GM18909 (cell line): Measurements from ENCODE around the gene SLC36A4.
"Not testable (repeated sequence)": the region's sequence is repeated elsewhere in the genome, so short reads cannot be mapped to it uniquely, and the experiment has no call there.

Experiments
- ATAC-seq: cut with Tn5 transposase; IDR thresholded peaks from one replicate; pipeline ENCODE4 v1.9.1; 2021; ENCODE audit warnings: mild to moderate bottlenecking; ENCODE audit not compliant: unreplicated experiment, poor library complexity

SLC36A4 gene

DNA sequence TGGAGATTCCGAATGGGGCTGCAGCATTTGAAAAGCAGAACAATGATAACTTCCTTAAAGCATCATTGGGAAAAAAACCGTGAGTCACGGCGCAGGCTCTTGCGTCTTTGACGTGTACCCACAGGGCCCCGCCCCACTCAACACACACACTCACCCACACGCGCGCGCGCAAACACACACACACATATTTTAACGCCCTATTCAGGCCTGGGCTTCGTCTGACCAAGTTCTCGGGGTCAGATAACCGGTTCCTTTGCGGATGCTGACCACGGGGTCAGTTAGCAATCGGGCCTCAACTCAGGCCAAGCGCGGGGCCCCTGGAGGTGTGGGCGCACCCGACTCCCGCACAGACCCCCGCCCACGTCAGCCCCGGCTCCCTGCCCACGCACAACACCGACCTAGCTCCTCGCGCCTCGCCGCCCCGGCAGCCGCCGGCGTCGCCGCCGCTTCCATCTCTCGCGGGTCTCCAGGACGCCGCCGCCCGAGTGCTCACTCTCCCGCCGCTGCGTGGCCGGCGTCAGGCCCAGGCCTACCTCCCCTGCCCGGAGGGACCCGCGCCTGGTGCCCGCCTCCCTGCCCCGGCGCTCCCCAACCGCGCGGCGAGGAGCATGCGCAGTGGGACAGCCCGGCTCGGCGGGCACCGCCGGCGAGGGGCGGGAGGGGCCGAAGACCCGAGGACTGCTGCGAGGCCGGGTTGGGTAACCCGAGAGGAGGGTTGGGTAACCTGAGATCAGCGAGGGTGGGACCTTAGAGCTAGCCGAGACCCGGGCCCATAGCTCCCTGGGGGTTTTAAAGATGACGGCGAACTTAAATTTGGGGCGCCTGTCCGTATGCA lies at the start of gene SLC36A4:
Gene SLC36A4, minus strand, starts transcription at position 612 of the 835 bp plus-strand sequence. Its CDS starts 159 bp downstream, at position 453.
- ATAC-seq = peak; percentile 91

DNA sequence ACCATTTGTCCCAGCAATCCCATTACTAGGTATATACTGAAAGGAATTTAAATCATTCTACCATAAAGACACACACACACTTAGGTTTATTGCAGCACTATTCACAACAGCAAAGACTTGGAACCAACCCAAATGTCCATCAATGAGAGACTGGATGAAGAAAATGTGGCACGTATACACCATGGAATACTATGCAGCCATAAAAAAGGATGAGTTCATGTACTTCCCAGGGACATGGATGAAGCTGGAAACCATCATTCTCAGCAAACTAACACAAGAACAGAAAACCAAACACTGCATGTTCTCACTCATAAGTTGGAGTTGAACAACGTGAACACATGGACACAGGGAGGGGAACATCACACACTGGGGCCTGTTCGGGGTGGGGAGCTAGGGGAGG lies 49.0 kb upstream of the SLC36A4 start:
- ATAC-seq = not testable (repeated sequence)

DNA sequence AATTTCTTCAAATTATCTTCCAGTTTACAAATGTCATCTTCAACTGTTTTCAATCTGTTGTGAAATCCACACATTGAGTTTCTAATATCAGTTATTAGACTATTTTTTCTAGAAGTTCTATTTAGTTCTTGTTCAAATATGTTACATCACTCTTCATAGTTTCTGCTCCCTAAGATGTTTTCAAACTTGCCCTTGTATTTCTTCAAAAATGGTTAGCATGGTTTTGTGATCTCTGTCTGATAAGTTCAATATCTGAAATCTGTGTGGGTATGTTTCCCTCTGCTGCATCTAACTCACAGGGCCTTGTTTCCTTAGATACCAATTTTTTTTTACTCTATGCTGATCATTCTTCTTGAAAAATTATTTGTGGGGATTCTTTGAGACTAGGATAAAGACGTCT lies 46.2 kb upstream of the SLC36A4 start:
- no peak for ATAC-seq

DNA sequence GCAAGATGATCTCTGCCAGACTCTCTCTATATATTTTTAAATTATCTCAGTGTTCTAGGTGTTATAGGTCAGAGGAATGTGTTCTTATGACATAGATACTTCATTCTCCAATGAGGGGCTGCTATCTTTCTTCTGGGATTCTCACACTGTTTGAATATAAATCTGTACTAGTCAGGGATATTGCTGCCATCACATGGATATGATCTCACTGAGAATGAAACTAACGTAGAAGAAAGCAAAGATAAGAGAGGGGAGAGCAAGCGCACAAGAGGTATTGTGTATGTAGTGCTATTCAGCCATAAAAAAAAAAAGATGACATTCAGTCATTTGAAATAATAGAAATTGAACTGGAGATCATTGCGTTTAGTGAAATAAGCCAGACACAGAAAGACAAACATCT lies 42.2 kb upstream of the SLC36A4 start:
- ATAC-seq = no peak

DNA sequence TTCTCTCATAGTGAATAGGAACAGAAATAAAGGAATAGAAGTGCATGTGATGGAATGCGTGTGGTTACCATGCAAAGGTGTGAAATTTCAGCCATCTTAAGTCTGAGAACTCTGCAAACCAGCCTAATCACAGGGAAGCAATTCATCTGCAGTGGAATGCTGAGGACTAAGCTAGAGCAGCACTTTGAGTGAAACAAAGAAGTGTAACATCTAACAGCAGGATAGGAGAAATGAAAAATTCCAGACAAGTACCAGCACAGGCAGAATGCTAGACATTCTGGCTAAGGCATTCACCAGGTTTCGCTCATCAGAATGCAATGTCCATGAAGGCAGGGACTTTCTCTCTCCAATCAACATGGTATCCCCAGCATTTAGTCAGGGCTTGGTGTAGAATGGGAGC lies 41.2 kb upstream of the SLC36A4 start:
- ATAC-seq = no peak

DNA sequence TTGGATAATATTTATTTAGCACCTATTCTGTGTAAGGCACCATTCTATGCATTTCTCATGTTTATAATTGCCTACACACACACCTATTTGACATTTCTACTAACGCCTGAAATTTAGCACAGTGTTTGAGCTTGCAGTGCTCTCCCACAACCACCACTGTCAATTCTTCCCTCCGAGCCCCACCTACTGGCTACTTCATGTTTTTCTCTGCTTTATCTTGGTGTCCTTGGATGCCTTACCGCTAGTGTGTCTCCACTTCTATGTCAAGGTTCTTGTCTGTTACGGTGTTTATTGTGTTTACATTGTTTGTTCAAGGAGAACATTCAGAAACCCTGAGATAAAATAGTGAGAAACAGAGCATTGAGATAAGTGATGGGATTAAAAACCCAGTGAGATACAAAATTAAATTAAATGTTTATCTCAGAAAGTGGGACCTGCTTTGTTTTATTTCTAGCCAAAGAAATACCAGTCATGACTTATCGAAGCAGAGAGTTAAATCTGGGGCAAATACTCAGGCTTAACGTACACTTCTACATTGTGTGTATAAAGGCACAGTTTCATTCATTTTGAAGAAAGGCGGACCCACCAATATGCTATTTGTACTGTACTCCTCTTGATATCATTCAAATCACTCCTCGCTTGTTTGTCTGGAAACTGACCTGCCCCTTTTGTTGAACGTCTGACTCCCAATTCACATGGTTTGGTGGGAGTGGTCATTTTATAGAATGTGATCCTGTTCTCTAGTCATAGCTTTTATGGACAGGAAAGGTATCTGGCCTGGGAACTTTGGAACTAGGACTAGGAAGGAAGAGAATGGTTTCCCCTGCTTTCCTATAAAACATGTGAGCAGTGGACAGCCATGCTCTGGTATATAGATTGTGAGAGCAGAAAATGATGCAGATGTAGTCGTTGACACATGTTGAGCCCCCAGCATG lies 39.2 kb upstream of the SLC36A4 start:
- peak; percentile 57 for ATAC-seq

DNA sequence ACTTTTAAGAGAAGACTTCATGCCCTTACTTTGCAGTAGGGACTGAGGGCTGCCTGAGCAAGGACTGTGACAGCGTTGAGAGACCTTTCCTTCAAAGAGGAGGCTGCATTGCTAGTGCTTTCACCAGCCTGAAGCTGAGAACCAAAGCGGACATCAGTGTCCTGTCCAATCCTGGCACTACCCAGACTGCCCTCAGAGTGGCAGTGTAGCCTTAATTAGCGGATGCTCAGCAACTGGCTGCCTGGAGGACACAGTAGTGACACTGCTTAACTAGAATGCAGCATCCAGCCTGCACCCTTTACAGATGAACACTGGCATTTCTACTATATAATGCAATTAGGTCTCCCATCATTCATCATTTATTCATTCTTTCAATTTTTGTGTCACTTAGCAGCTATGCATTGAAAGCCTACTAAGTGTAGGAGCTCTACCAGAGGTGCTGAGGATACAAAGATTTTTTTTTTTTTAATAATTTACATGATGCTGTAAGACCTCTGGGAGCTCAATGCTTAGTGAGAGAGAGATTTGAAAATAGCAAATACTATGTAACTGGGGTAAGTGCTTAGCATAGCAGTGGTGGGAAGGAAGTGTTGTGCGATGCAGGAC lies 36.9 kb upstream of the SLC36A4 start:
- peak; percentile 98 for ATAC-seq

DNA sequence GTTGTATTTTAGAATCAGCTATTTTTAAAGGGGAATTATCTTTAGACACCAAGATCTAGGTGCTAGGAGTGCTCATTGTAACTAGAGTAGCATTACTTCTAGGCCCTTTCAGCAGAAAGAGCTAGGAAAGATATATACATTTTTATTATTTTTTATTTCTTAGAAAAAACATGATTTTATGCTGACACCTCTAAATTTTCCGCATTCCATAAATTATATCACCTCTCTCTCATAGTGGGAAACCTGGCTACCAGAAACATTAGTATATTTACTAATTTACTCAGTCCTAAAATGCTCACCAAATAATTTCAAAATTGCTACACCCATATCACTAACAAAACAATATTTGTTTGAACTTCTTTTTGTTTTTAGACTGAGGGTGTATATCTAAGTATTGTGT lies 32.1 kb upstream of the SLC36A4 start:
- ATAC-seq = no peak

DNA sequence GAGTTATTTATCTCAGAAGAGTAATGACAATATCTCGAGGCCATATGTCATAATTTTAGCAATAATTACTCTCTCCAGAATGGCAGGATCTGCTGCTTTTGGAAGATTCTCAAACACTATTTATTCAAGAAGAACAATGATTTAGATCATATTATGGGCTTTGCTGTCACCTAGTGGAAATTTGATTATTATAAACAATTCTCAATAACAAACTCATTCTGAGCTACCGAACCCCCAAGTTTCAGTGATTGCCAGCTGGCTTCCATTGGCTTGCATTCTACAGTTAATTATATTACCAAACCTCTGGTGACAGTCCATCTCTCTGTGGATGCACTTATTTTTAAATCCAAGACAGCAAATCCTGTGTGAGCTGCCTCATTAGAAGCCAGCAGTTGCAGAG lies 27.9 kb upstream of the SLC36A4 start:
- no peak for ATAC-seq

DNA sequence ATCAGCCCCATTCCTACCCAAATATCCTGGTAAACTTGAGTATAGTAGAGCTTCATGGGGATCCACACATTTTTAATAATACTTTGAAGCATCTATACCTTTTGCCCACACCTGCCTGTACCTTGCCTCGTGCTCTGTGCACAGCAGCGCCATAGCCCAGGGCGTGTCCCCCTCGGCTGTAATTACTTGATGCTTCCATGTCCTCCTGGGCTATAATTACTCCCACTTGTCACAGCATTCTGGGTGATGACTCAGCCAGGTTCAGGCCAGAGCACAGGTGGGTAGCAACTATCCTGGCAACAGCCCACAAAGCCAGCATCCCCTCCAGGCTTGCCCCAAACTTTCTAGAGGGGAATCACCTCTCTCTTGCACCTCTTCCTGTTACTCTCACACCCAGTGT lies 23.7 kb upstream of the SLC36A4 start:
- ATAC-seq = no peak

DNA sequence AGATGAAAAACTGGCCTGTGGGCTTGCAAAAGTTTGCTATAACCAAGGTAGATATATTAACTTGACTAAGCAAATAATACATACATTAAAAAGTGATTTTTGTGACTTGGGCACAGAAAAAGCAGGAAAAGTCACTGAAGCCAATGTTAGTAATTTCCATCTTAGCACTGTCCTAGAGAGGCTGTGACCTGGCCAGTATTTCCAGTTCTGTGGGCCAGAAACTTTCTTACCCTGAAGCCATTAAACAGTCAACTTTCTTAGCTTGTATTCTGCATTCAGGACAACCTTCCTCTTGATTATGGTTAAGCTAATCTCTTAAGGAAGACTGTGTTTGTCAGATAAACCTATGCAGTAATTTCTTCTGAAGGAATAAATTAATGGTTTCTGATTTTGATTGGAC lies 22.3 kb upstream of the SLC36A4 start:
- no peak for ATAC-seq

DNA sequence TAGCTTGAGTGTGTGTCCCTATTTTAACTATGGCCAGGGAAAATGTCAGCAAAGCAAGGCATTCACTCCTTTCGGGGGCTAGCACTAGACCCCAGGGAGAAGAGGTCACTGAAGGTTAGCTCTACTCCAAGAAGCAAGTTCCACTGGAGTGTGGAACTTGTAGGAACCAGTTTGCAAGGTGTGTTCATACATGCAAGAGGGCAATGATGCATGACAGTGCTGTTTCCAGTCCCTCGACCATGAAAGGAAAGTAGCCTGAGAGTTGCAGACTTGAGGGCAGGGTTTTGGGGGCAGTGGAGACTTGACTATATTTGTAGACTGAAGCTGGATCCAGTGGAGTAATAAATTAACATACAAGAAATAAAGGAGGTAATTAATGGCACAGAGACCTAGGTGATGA lies 21.6 kb upstream of the SLC36A4 start:
- ATAC-seq = peak; percentile 53

DNA sequence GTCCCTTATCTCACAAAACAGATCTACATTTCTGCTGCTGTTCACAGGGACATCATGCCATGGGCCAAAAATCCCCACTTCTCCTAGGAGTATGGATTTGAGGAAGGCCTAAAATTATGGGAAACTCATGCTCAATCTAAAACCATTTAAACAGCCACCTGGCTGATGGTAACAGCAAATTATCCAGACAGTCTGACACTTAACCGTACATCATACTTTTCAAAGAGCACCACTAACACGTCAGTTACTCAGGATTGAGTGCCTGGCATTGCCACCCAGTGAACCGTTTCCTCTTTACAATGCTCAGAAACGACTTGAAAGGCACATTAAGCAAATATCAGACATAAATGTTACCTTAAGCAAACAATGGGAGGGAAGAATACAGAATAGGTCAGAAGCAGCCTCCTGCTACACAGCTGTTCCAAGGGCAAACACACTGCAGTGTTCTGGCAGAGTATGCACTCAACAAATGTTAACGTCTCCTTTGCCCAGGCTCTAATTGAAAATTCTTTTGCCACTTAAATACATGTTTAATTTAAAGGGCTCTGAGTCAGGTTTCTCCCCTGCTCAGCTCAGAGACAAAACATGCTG lies 18.8 kb upstream of the SLC36A4 start:
- ATAC-seq = no peak

DNA sequence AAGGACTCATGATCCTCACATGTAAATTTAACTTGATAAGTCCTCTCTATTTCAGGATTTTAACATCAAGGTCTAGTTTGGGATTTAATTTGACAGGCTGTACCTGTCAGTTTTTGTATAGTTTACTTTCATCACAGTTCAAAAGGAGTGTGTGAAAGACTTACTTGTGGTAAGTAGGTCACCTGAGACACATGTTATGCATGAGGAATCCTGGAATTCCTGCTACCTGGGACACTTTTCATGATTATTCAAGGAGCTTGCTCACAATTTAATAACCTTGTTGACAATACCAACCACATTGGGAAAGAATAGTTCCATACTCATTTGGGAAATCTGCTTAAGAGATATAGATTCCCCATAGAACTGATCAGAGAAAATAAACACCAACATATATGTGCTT lies 15.8 kb upstream of the SLC36A4 start:
- no peak for ATAC-seq

DNA sequence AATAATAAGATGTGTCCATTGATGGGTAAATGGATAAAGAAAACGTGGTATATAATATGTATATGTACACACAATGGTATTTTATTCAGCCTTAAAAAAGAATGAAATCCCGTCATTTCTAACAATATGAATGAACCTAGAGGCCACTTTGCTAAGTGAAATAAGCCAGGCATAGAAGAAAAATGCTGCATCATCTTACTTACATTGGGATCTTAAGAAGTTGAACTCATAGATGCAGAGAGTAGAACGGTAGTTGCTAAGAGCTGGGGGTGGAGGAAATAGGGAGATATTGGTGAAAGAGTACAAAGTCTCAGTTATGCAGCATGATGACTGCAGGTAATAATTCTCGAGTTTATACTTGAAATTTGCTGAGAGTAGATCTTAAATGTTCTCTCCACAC lies 14.3 kb upstream of the SLC36A4 start:
- ATAC-seq = no peak

DNA sequence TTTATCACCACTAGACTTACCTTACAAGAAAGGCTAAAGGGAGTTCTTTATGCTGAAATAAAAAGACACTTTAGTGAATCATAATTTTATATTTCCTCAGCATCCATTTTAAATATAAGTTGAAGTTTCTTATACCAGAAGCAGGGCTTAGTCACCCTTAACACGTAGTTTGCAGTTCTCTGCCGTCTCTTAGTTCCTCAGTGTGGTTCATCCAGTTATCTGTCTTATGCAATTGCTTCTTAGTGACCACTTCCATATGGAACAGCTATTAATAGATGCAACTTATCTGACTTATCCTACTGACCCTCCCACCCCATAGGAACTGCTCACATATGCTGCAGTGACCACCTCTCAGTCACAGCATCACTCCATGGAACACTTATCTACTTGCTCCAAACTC lies 11.7 kb upstream of the SLC36A4 start:
- no peak for ATAC-seq

DNA sequence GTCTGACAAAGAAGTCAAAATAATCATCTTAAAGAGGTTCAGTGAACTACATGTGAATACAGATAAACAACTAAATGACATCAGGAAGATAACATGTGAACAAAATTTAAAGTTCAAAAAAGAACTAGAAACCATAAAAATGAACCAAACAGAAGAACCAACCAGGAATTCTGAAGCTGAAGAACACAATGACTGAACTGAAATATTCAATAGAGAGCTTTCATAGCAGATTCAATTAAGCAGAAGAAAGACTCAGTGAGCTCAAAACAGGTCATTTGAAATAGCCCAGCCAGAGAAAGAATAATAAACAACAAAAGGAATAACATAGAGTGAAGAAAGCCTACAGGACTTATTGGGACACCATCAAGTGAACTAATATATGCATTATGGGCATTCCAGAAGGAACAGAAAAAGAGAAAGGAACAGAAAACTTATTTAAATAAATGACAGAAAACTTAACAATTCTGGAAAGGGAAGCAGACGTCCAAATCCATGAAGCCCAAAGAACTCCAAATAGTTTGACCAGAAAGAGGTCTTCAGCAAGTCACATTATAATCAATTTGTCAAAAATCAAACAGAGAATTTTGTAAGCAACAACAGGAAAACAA lies 11.0 kb upstream of the SLC36A4 start:
- ATAC-seq = no peak

DNA sequence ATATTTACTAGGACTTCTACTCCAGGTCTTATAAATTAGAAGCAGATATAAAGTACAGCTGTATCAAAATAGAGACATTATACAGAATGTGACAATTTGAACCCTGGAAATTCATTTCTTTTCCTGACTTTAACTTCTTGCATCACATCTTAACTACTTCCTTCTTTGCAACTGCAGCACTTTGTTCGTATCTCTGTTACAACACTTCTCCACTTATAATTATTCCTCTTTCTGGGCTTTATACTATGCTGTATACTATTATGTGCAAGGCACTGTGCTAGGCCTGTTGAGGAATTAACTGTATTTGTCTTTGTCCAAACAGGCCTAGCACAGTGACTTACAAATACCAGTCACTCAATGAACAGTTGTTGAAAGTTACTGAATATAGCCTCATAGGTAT lies 1.8 kb upstream of the SLC36A4 start:
- ATAC-seq = no peak

DNA sequence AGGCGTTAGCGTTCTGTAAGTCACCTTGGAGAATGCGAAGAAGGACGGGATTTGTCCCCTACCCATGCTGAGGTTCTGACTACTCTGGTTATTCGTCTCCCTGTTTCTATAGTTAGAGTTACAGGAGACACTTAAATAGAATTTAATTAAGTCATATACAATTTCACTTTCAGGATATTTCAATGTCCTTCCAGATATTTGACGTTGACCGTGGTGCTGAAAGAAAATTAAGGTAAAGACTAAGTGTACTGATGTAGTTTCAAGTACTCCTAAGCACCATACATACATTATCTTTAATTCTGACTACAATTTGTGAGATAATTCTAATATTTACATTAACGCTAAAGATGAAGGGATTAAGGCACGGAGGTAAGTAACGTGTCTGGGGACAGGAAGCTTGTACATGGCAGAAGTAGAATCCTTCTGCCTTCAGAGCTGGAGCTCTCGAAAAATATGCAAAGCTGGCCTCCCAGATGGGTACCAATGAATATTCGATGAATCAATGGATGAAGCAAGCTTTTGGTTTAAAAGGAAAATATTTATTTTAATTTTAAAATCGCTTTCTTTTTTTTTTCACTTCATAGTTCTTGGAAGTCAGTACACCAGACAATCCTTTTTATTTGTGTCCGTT lies 539 bp upstream of the SLC36A4 start:
- ATAC-seq = no peak
